ENCODE data around the gene ETS1. TPM values are rescaled to one million over a fixed set of nuclear protein-coding genes. Genes with fewer than 3 reads are reported as not detected.

Gene ETS1
- total RNA-seq, 1 donor from 2014 or later, result 115 TPM

DNA sequence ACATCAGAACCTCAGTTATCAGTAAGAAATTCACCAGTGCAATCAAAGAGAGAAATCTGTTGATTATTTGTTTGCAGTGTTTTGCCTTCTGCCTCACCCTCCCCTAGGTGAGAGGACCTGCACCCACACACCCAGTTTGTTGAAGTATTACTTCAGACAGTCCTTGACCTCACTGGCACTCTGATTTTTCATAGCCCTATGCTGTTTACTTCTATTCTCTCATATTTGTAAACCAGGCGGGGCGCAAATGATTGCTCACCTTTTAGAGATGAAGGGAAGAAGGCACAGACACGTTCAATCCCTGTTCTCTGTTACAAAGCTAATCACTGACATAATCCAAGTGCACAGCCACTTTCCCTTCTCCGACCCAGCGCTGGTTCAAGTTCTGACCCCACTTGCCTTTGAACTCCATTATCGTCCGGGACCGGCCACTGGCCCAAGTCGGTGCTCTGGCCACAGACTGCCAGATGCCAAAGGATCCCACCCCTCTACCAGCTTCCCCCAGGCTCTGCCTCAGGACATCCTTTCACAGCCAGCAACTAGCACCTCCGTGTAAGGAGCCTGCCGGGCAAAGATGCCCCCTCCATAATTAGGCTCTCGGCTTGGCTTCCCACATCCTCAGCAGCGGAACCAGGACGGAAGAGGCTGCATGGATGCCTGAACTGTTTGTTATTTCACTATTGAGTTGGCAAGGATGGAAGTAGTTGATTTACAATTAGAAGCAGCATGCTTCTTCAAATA lies 1.7 kb downstream of the ETS1 start:
- peaks cover 33% of the 10 kb centered on the region for H3K4me1 Mint-ChIP-seq (ENCODE audit: low read depth)

DNA sequence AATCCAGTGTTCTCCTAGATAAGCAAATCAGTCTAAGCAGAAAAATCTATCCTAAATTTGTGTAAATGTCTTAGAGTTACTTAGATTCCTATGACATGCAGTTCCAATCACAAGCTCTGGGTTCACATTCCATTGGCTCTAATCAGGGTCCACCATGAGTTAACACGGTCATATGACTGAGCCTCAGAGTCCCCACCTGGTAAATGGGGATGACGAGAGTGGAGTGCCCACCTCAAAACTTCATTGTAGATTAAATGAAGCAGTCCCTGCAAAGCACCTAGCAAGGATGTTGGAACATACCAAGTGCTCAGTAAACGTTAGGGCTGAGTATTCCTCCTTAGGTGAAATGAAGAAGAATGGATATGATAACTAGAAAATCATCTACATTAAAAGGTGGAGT lies 3.1 kb downstream of the ETS1 start:
- no peaks in the 10 kb centered on the region for H3K9me3 Mint-ChIP-seq (ENCODE audit: low read depth)
- no peak overlapping the region for H3K27ac Mint-ChIP-seq (ENCODE audit: unreplicated experiment)
- H3K27me3 Mint-ChIP-seq (ENCODE audit: low read depth), result peaks cover 7% of the 10 kb centered on the region
- TF ChIP-seq, protein P1, sequence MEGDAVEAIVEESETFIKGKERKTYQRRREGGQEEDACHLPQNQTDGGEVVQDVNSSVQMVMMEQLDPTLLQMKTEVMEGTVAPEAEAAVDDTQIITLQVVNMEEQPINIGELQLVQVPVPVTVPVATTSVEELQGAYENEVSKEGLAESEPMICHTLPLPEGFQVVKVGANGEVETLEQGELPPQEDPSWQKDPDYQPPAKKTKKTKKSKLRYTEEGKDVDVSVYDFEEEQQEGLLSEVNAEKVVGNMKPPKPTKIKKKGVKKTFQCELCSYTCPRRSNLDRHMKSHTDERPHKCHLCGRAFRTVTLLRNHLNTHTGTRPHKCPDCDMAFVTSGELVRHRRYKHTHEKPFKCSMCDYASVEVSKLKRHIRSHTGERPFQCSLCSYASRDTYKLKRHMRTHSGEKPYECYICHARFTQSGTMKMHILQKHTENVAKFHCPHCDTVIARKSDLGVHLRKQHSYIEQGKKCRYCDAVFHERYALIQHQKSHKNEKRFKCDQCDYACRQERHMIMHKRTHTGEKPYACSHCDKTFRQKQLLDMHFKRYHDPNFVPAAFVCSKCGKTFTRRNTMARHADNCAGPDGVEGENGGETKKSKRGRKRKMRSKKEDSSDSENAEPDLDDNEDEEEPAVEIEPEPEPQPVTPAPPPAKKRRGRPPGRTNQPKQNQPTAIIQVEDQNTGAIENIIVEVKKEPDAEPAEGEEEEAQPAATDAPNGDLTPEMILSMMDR (IDR thresholded peaks at IDR 0.05), result no peak
- no peaks in the 10 kb centered on the region for H3K36me3 Mint-ChIP-seq (ENCODE audit: low read depth)
- DNase-seq (ENCODE audit: low spot score), result no peak
- H3K4me1 Mint-ChIP-seq (ENCODE audit: low read depth), result peaks cover 38% of the 10 kb centered on the region
- no peak overlapping the region for H3K4me3 Mint-ChIP-seq (ENCODE audit: unreplicated experiment)

More for the DNA sequence above, 1.7 kb downstream of the ETS1 start:
- H3K4me3 Mint-ChIP-seq (ENCODE audit: unreplicated experiment), result no peak overlapping the region
- no peak overlapping the region for H3K27ac Mint-ChIP-seq (ENCODE audit: unreplicated experiment)
- H3K27me3 Mint-ChIP-seq (ENCODE audit: low read depth), result peaks cover 7% of the 10 kb centered on the region
- no peak for DNase-seq (ENCODE audit: low spot score)
- H3K9me3 Mint-ChIP-seq (ENCODE audit: low read depth), result peaks cover 6% of the 10 kb centered on the region
- no peaks in the 10 kb centered on the region for H3K36me3 Mint-ChIP-seq (ENCODE audit: low read depth)
- TF ChIP-seq, protein P1 (IDR thresholded peaks at IDR 0.05), result no peak

DNA sequence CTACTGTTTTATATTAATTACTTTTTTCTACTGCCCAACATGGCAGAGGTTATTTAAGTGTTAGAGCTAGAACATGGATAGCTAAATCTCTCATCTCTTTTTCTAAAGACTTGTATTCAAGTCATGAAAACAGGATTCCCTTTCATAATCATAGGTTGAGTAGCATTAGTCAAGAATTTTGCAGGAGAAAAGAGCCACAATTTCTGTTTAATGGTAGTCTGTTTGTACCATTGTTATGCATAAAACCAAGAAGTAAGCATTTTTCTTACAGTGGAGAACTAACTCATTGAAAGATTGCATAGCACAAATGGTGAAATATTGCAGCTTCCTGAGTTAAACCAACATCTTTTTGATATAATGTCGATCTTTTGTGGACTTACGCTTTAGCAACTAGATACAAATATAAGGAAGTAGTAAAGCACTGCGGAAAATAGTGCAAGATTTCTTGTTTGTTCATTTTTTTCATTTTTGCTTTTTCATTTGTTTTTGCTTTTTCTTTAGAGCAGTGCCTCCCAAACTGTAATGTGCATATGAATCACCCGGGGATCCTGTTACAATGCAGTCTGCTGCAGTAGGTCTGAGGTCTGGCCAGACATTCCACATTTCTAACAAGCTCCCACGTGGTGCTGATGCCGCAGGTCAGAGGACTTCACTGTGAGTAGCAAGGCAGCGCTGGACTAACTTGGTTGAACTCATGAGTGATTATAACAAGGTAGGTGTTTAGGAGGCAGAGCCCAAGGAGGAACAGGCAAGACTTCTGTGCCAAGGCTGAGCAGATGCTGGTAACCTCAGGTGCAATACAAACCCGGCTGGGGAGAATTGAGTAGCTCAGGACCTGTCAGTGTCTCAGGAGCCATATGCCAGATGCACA lies 4.6 kb downstream of the ETS1 start:
- Mint-ChIP-seq H3K27ac (ENCODE audit: unreplicated experiment) (peak overlapping the region; percentile 87), H3K4me3 (ENCODE audit: unreplicated experiment) (peak overlapping the region; percentile 31), H3K27me3 (ENCODE audit: low read depth) (peaks cover 7% of the 10 kb centered on the region), H3K4me1 (ENCODE audit: low read depth) (peaks cover 38% of the 10 kb centered on the region), H3K9me3 (ENCODE audit: low read depth) (no peaks in the 10 kb centered on the region), H3K36me3 (ENCODE audit: low read depth) (no peaks in the 10 kb centered on the region)
- DNase-seq (ENCODE audit: low spot score), result no peak
- TF ChIP-seq, protein P1 (IDR thresholded peaks at IDR 0.05), result no peak

DNA sequence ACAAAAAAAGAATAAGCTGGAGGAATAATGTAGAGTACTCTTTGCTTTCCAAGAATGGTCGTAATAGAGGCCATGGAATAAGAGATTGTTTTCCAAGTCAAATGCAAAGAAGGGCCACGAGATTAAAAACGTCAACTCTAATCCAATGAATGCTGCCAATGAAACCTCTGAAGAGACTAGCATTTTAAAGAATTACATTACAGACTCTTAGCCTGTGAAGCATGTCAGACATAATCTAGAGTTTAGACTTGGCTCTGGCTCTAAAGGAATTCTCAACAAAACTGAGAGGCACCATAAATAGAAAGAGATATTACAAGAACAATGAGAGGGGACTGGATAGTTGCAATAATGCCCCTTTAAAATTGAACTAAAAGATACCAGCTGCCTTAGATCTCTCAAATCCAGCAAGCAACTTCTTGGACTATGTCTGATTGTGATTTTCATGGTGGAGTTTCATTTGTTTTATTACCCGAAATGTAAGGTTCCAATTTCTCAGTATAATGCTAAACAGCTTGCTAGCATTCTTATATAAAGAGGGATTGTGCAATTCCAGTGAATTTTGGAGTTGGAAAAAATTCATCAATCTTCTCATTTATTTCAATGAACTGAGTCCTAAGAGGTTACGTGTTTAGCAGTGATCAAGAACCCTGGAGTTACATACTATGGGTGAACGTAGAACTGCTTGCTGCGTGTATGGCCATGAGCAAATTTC lies 5.6 kb downstream of the ETS1 start:
- Mint-ChIP-seq H3K4me1 (ENCODE audit: low read depth) (peaks cover 32% of the 10 kb centered on the region), H3K27me3 (ENCODE audit: low read depth) (peaks cover 7% of the 10 kb centered on the region), H3K4me3 (ENCODE audit: unreplicated experiment) (no peak overlapping the region), H3K36me3 (ENCODE audit: low read depth) (no peaks in the 10 kb centered on the region), H3K27ac (ENCODE audit: unreplicated experiment) (no peak overlapping the region), H3K9me3 (ENCODE audit: low read depth) (no peaks in the 10 kb centered on the region)
- DNase-seq (ENCODE audit: low spot score), result no peak
- TF ChIP-seq, protein P1 (IDR thresholded peaks at IDR 0.05), result no peak

DNA sequence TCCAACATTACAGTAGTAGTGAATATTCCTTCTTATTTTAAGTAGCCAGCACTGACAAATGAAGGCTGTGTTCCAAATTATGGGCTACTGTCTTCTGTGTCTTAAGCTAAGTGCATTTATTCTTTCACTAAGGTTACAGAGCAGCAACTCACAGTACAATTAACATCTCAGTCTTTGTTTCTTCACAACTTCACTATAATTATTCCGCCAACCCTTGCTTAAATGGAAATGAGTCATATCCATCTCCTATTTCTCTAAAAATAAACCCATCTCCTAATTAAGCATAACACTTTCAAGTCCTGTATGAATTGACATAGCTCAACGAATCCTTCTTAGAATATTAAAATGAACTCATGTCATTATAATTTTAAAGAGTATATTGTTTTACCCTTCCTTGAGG lies 6.7 kb downstream of the ETS1 start:
- H3K4me3 Mint-ChIP-seq (ENCODE audit: unreplicated experiment), result no peak overlapping the region
- peaks cover 42% of the 10 kb centered on the region for H3K4me1 Mint-ChIP-seq (ENCODE audit: low read depth)

More for the DNA sequence above, 6.7 kb downstream of the ETS1 start:
- Mint-ChIP-seq H3K36me3 (ENCODE audit: low read depth) (no peaks in the 10 kb centered on the region), H3K27ac (ENCODE audit: unreplicated experiment) (no peak overlapping the region), H3K27me3 (ENCODE audit: low read depth) (peaks cover 3% of the 10 kb centered on the region), H3K9me3 (ENCODE audit: low read depth) (no peaks in the 10 kb centered on the region)
- TF ChIP-seq, protein P1 (IDR thresholded peaks at IDR 0.05), result no peak
- no peak for DNase-seq (ENCODE audit: low spot score)
